Amygdala (tissue), 56 donors: ENCODE measurements around the gene KMT2C.
"Not testable (repeated sequence)": the region's sequence is repeated elsewhere in the genome, so short reads cannot be mapped to it uniquely, and the experiment has no call there.

ENCODE experiments used
- DNase-seq, 56 donors: peaks; one replicate each; lab custom pipeline; 2025; lab: John Stamatoyannopoulos, UW

KMT2C gene

GRCh38 chr7:152435384-152436110, at the start of gene KMT2C:
Gene KMT2C (minus strand): TSS chr7:152436003. CDS start chr7:152435786, 217 bp downstream.
- peak in 43 of 56 donors; percentile 4 to 80 (median 33) for DNase-seq

- no peak for DNase-seq
These were observed 45.3 kb upstream of the KMT2C start for GRCh38 chr7:152481082-152481481.

- DNase-seq = no peak
These were observed 44.9 kb upstream of the KMT2C start for GRCh38 chr7:152480664-152481063.

GRCh38 chr7:152479595-152479994, 43.8 kb upstream of the KMT2C start:
- no peak for DNase-seq

GRCh38 chr7:152478140-152478539, 42.3 kb upstream of the KMT2C start:
- no peak for DNase-seq

- DNase-seq = no peak
These were observed 41.3 kb upstream of the KMT2C start for GRCh38 chr7:152477079-152477478.

GRCh38 chr7:152476551-152476950, 40.7 kb upstream of the KMT2C start:
- no peak for DNase-seq

- DNase-seq = not testable (repeated sequence)
These were observed 35.3 kb upstream of the KMT2C start for GRCh38 chr7:152471023-152471620.

- not testable (repeated sequence) for DNase-seq
These were observed 34.6 kb upstream of the KMT2C start for GRCh38 chr7:152470251-152471022.

GRCh38 chr7:152469576-152469975, 33.8 kb upstream of the KMT2C start:
- not testable (repeated sequence) for DNase-seq

GRCh38 chr7:152467225-152467624, 31.4 kb upstream of the KMT2C start:
- DNase-seq = no peak

GRCh38 chr7:152465119-152465387, 29.2 kb upstream of the KMT2C start:
- DNase-seq = no peak

GRCh38 chr7:152464312-152465118, 28.7 kb upstream of the KMT2C start:
- peak in 50 of 56 donors; percentile 5 to 89 (median 66) for DNase-seq

GRCh38 chr7:152463709-152464311, 28.0 kb upstream of the KMT2C start:
- DNase-seq = peak; percentile 87 to 100 (median 99)

- DNase-seq = peak in 16 of 56 donors; percentile 29 to 78 (median 54)
These were observed 27.3 kb upstream of the KMT2C start for GRCh38 chr7:152462995-152463708.

- peak in 4 of 56 donors; percentile 9 to 43 (median 10) for DNase-seq
These were observed 24.0 kb upstream of the KMT2C start for GRCh38 chr7:152459724-152460251.

- no peak for DNase-seq
These were observed 15.6 kb upstream of the KMT2C start for GRCh38 chr7:152451356-152451755.

GRCh38 chr7:152445386-152446008, 9.7 kb upstream of the KMT2C start:
- DNase-seq = not testable (repeated sequence)

GRCh38 chr7:152443586-152443985, 7.8 kb upstream of the KMT2C start:
- DNase-seq = no peak
